HG03060 (cell line): Measurements from ENCODE around the gene MRPS5.

Experiments
- ATAC-seq: cut with Tn5 transposase; IDR thresholded peaks from one replicate; pipeline ENCODE4 v1.9.1; 2021; ENCODE audit warnings: low read depth, moderate number of reproducible peaks; ENCODE audit not compliant: unreplicated experiment

Gene MRPS5

DNA sequence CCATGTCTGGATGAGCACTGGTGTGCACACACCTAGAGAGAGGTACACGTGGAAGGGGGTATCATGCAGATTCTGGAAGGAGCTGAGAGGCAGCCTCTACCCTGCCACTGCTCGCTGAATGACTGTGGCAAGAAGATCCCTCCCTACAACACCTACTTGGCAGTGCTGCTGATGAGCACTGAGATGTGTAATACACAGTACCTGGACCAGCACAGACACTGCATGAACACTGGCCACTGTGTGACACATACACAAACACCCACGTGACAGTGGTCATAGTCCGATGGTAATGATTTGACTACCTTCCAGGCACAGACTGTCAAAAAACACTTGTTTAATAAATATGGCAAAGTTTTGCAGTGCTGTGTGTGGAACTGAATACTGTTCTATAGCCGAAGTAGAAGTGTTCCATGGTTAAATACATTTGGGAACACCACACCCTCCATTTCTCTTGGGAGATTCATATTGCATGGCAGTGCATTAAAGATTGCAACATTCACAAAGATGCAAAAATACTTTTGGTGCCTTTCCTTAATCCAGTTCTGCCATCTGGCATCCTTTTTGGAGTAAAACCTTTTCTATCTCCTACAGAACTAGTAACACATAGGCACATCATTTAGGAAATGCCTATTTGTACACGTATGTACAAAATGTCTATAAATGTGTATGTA lies 29.6 kb downstream of the MRPS5 start:
- no peak for ATAC-seq

DNA sequence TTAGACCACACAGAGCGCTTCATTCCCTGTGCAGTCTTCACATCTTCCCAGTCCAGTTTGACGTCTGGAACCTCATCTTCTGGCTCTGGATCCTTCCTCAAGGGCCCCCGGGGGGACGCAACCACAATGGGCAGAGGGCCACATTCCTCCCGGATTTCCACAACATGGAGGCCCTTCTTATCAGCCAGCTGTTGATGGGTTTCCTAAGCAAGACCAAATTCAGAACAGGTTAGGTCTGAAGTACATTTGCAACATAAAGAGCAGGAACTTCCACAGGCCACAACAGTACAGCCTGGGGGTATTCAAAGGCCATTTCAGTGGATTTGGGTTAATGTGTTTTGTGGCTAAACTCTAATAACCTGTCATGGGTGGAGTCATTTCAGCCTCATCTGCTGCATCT lies 34.2 kb downstream of the MRPS5 start:
- ATAC-seq: no peak

DNA sequence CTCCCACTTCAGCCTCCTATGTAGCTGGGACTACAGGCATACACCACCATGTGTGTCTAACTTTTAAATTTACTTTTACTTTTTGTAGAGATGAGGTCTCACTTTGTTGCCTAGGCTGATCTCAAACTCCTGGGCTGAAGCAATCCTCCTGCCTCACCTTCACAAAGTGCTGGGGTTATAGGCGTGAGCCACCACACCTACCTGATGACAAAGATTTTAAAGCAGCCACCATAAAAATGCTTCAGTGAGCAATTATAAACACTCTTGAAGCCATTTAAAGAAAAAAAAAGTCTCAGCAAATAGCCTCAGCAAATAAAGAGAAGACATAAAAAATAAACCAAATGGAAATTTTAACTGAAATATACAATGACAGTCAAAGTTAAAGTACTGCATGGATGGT lies 35.6 kb downstream of the MRPS5 start:
- no peak for ATAC-seq

DNA sequence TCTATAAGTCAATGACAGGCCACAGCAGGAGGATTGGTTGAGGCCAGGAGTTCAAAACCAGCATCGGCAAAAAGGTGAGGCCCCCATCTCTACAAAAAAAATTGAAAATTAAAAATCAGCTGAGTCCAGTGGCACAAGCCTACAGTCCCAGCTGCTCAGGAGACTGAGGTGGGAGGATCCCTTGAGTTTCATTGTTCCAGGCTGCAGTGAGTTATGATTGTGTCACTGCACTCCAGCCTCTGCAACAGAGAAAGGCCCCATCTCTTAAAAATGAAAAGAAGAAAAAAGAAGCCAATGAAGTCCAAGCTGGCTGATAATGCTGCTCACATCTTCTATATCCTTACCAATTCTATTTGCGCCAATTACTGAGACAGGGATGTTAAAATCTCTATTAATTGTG lies 39.1 kb downstream of the MRPS5 start:
- ATAC-seq: no peak

DNA sequence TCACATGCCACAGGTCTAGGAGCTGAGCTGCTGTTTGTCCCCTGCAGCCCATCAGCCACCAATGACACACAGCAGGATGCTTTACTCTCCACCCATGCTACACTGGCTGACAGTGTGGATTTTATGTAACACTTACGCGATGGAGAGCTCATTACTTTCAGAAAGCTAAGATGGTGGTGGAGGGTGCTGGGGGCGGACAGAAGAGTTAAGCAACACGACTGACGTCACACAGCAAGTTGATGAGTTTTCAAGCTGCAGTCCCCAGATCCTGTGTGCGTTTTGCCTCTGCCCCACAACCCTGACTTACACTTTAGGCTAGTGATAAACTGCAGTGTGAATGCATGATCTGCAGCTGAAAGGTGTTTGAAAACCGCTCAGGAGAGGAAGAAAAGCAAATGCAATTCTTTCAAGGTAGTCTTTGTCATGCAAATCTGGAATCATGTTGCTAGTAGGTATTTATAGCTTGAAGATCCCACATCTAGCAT lies 42.4 kb downstream of the MRPS5 start:
- no peak for ATAC-seq

DNA sequence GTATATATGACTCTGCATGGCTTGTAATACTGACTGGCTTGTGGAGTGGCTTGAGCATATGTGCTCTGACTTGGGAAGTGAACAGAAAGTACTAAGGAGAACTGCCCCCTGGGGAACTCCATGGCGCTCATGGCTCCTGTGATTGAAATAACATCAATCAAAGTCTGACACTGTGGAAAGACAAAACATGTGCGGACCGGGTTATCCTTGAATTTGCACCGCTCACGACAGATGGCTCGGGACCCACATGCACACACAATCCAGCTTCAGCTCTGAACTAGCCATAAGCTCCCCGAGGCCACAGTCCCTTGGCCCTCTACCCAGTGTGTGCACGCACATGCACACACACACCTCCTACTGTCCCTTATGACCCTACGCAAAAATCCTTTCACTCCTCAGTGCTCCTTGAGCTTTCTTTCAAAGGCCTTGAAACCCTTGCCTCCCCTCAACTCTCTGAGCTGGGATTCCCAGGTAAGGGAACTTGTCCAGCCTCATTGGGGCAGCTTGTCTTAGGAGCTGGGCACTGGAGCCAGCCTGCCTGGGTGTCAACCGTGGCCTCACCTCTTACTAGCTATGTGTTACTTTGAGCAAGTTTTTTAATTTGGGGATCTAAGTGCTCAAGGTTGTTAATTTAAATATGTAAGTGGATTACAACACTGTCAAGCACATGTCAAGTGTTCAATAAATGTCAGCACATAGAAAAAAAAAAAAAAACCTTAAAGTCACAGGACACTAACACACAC lies 43.6 kb downstream of the MRPS5 start:
- ATAC-seq: no peak

DNA sequence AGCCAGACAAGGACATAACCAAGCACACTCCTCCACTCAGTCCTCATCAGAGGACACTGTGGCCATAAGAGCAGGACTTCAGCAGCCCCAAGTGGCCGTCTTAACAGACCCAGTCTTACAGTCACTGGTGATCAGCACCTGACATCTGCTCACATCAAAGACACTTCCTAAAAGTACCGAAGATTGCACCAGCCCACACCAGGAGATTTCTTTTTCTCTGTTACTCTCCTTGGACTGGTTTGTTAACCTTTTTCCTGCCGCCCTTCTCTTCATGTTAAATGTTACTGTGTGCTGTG lies 44.1 kb downstream of the MRPS5 start:
- ATAC-seq: no peak

DNA sequence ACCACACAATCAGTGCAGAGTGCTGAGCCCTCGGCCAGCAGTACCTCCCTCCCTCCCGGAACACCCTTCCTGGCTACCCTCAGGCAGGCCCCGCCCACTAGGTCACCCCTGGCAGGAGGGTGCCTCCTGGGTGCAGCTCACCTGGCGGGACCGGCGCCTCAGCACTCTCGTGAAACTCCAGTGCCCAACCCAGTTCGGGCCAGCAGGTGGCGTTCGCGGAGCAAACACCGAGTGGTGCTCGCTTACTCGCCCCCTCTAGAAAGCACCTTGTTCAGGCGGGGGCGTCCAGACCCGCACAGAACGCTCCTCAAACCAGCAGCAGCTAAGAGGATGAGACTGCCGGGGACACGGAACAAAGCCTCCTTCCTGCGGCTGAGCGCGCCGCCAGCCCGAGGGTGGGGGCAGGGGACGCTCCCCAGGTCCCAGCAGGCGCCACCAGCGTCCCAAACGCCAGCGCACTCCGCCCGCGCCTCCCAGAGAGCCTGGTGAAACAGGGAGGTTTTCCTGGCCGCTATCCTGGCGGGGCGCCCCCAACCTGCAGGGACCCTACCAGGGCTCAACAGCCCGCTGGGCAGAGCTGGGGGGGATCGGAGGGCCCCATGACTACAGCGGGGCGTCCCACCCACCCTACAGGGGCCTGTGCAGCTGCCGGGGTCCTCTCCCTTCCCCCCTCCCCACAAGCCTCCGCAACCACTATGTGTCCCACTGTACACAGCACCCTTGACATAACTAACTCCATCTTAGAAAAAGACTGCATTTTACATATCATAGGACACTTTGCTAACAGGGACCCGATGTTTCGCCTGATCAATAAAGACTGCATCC lies 44.7 kb downstream of the MRPS5 start:
- ATAC-seq: no peak

DNA sequence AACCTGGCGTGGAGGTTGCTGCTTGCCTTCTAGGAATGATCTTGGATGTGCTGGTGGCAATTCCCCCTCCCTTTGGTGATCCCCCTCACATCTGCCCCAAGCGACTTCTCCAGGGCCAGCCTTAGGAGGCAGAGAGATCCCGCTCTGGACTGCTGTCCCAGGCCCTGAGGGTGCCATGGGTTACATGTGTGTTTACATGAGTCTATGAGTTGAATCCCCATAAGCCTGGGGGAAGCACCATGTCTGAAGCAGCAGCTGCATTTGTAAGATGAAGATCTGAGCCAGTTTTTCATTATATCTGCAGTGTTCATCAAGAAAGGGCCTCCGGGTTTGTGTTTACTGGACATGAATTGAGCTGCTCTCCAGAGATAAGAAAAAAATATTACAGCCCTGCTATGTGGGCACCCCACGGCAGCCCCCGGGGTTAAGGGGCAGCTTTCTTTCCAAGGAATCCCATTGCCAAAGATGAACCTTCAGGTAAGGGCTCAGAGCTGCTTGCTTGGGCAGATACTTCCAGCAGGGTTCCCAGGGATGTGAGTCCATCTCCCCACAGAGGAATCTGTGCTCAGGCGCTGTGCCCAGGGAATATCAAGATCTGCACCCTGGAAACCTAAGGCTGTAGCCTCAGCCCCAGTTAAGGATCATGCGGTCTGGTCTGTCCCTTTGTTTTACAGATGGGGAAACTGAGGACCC lies 46.0 kb downstream of the MRPS5 start:
- ATAC-seq: no peak

DNA sequence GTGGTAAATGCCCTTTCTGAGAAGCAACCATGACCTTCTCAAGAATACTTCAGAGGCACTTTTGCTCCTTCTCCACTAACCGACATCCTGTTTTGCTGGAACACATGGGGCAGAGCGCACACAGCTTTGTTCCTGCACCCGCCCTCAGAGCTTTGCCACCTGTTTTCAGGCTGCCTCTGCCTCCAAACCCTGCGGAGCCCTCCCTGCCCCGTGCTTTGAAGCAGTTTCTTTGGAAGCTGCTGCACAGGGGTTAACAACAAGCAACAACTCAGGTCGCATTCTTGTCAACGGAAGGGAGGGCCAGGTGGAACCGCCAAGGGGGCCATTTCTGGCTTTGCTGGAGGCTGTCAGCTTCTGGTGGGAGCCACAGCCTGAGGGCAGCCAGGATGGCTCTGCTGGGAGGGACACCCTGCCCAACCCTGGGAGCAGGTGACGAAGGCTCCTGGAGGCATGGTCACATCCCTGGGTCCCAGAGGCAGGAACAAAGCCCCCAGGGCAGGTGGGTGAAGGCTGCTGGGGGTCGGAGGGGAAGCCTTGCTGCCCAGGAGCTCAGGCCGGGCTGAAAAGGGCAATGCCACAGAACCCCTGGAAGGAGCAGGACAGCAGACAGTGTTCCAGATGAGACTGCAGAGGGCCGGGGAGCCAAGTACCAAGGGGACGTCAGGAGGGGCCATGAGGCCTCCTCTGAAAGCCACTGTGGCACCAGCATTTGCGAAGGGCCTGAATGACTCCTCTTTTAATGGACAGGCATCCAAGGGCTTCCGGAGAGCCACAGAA lies 46.8 kb downstream of the MRPS5 start:
- ATAC-seq: no peak

DNA sequence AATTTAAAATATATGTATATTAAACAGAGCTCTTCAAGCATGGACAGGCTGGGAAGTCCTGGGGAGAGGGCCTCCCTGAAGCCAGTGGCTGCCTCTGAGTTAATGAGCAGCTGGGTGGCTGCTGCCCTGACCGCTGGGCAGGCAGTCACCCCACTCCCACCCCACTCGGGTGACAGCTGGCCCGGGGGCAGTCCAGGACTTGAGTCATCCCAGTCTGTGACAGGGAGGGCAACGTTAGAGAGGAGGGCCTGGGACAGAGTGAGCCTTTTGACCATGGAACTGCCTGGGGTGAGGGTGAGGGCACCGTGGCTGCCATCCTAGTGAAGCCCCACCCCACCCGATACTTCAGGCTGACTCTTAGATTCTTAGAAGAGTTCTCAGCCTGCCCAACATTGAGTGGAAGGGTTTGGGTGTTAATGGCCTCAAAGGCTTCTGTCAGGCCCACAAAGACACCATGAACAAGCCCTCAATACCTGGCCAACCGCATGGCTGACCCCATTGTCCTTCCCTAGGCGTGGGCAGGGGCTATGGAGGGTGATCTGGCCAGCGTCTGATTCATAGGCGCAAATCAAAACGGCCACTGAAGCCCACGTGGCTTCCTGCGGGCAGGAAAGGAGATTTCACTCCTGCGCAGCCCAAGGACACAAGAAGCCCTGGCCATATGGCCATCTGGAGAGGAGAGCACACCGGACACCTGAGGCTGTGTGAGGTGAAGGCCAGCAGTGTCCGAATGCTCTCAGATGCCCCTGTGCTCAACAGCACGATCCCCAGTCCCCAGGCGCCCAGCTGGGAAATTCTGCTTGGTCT lies 47.5 kb downstream of the MRPS5 start:
- no peak for ATAC-seq

DNA sequence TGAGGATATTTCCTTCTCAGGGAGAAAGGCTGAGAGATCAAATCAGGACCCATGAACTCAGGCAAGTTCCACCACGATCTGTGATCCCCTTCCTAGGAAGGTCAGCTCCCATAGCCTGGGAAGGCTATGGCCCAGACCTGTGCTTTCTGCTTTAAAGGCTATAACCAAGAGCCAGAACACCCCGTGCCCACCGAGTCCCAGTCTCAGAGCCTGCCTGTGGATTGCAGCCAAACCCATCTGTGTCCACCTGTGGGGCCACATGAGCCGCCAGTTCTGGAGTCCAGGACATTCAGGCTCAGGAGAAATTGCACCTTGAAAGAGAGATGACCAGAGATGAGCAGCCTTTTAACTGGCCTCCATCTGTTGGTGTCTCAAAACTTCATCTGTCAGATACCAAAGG lies 49.2 kb downstream of the MRPS5 start:
- ATAC-seq: no peak

DNA sequence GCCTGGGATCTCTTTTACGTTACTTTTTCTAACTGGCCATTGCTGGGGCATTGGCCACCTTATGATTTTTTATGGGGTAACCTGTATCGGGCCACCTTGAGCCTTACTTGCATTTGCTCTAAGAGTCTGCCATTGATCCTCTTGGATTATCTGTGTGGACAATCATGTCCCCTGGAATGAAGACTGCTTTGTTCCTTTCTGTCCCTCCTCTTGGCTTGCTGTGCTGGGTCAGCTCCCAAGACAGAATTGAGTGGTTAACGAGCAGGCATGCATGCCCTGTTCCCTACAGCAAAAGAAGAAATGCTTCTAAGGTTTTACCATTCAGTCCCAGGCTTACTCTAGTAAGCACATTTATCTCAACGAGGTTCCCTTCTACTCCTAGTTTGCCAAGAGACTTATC lies 49.8 kb downstream of the MRPS5 start:
- ATAC-seq: no peak

DNA sequence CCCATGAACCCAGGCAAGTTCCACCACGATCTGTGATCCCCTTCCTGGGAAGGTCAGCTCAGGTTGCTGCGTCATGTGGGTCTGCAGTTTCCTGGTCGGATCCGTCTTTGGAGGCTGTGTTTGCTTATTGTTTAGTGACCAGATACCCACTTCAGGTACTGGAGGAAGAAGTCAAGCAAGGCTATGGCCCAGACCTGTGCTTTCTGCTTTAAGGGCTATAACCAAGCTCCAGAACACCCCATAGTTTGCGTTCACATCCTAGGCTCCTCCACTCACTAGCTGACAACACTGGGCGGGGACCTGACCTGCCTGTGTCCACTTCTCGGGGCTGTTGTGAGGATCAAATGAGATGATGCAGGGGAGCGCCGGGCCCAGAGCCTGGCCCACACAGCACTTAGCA lies 52.1 kb downstream of the MRPS5 start:
- ATAC-seq: no peak

DNA sequence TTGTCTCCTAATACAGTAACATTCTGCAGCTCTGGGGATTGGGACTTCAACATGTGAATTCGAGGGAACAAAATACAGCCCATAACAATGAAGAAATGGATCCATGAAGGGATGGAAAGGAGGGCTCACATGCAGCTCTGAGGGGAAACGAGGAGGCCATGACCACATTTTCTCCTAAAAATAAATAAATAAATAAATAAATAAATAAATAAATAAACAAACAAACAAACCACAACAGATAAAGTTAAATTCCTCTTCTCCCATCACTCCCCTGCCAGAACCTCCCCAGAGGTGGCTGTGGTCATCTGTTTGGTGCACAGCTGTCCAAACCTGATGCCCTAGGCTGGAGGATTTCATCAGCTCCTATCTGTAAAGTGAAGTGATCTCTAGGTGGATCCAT lies 53.4 kb downstream of the MRPS5 start:
- no peak for ATAC-seq

DNA sequence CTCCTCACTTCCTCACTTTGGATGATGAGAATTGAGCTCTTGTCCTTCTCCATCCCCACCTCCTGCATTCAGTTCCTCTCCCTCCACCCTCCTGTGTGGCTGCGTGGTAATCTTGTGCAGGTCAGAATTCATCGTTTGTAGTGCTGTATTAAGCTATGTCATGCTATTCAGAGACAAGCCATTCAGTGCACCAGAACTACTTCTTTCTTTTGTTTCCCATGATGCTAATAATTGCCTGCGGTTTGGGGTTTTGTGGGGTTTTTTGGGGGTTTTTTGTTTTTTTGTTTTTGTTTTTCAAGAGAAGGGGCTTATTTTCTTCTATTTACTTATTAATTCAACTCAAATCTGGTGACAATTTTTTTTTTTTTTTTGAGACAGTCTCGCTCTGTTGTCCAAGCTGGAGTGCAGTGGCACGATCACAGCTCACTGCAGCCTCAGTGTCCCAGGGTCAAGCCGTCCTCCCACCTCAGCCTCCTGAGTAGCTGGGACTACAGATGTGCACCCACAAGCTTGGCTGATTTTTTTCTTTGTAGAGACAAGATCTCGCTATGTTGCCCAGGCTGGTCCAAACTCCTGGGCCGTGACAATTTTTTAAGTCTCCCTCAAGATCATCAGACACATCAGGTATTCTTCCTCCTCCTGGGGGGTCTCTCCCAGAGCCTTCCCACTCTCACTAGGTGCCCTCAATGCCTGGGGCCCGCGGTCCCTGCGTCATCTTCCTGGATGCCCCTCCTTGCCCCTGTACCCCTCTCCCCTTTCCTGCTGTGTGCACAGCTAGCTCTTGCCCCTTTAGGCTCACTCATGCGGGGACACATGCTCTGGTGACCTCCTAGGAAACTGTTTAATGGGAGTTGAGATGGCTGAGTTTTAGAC lies 58.3 kb downstream of the MRPS5 start:
- ATAC-seq: peak; percentile 57

DNA sequence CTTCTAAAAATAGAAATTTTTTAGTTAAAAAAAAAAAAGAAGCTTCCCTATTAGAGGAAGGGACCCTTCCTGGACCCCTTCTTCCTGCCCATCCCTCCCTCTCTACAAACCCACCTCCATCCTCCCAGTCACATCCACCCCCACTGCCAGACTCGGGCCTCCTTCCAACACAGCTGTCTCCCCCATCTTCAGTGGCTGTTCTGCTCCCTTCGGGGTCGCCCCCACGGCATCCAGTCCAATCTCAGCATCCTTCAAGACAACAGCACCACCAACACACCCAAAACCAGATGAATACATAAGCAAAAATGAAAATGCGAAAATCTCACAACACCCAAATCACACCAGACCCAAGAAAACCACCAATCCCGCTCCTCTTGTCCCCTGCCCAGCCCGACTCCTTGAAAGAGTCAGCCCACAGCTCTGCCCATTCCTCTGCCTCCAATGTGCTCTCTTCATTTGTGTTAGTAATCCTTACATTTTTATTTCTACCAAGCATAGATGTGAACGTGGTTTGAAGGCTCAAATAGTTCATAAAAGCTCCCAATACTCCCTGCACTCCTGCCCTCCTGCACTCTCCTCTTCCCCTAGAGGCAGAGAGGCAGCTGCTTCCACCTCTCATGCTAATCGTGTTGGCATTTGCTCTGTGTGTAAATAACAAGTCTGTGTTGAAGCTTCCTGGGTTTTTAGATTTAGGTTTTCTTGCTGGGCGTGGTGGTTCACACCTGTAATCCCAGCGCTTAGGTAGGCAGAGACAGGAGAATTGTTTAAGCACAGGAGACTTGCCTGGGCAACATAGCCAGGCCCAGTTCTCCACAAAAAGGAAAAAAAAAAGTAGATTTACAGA lies 59.1 kb downstream of the MRPS5 start:
- ATAC-seq: peak; percentile 9
